ES-I3 (cell line): ENCODE data around the gene ZDHHC23.

ENCODE experiments used
- H3K36me3 ChIP-seq: 2 replicates; pipeline ENCODE4 v1.6.1; 2013; ENCODE audit warnings: mild to moderate bottlenecking, low read length, control low read depth, moderate library complexity; ENCODE audit not compliant: insufficient read depth
- H3K4me1 ChIP-seq: 2 replicates; pipeline ENCODE4 v1.6.1; 2013; ENCODE audit warnings: mild to moderate bottlenecking, control low read depth, low read length; ENCODE audit not compliant: insufficient read depth
- H3K9ac ChIP-seq: 2 replicates; pipeline ENCODE4 v1.6.1; 2013; ENCODE audit warnings: low read depth, mild to moderate bottlenecking, low read length, moderate library complexity
- H3K9me3 ChIP-seq: 2 replicates; pipeline ENCODE4 v1.6.1; 2013; ENCODE audit warnings: mild to moderate bottlenecking, low read length, moderate library complexity; ENCODE audit not compliant: control insufficient read depth, insufficient read depth

Gene ZDHHC23

GRCh38 chr3:113966172-113966571 lies 18.4 kb downstream of the ZDHHC23 start:
- Histone ChIP-seq H3K9me3 (no peaks in the 10 kb centered on the region), H3K4me1 (peaks cover 5% of the 10 kb centered on the region; the same call in 1 of the 2 replicates), H3K36me3 (no peaks in the 10 kb centered on the region), H3K9ac (no peak overlapping the region)

- no peaks in the 10 kb centered on the region for H3K4me1 ChIP-seq
- H3K9me3 ChIP-seq, result 0 out of 2 replicates have a peak, but pooled peaks cover 8% of the 10 kb centered on the region
- H3K9ac ChIP-seq, result no peak overlapping the region
- H3K36me3 ChIP-seq, result no peaks in the 10 kb centered on the region
Measured at GRCh38 chr3:113968986-113969385, 21.2 kb downstream of the ZDHHC23 start.

GRCh38 chr3:113977822-113978221 lies 30.0 kb downstream of the ZDHHC23 start:
- 0 out of 2 replicates have a peak, but pooled peaks cover 10% of the 10 kb centered on the region for H3K9me3 ChIP-seq
- no peak overlapping the region for H3K9ac ChIP-seq
- H3K36me3 ChIP-seq, result no peaks in the 10 kb centered on the region
- no peaks in the 10 kb centered on the region for H3K4me1 ChIP-seq

GRCh38 chr3:113979916-113980315 lies 32.1 kb downstream of the ZDHHC23 start:
- no peaks in the 10 kb centered on the region for H3K9me3 ChIP-seq
- no peak overlapping the region for H3K9ac ChIP-seq
- H3K36me3 ChIP-seq, result no peaks in the 10 kb centered on the region
- H3K4me1 ChIP-seq, result no peaks in the 10 kb centered on the region

- H3K36me3 ChIP-seq, result no peaks in the 10 kb centered on the region
- H3K9me3 ChIP-seq, result no peaks in the 10 kb centered on the region
- H3K4me1 ChIP-seq, result no peaks in the 10 kb centered on the region
- no peak overlapping the region for H3K9ac ChIP-seq
Measured at GRCh38 chr3:113981803-113982202, 34.0 kb downstream of the ZDHHC23 start.

- H3K36me3 ChIP-seq, result no peaks in the 10 kb centered on the region
- no peaks in the 10 kb centered on the region for H3K9me3 ChIP-seq
- H3K9ac ChIP-seq, result no peak overlapping the region
- no peaks in the 10 kb centered on the region for H3K4me1 ChIP-seq
Measured at GRCh38 chr3:113983544-113983943, 35.7 kb downstream of the ZDHHC23 start.

- no peaks in the 10 kb centered on the region for H3K9me3 ChIP-seq
Measured at GRCh38 chr3:113985541-113985940, 37.7 kb downstream of the ZDHHC23 start.

GRCh38 chr3:114005481-114005880 lies 57.7 kb downstream of the ZDHHC23 start:
- H3K9me3 ChIP-seq, result no peaks in the 10 kb centered on the region
- H3K9ac ChIP-seq, result no peak overlapping the region
- H3K36me3 ChIP-seq, result no peaks in the 10 kb centered on the region
- no peaks in the 10 kb centered on the region for H3K4me1 ChIP-seq

More at GRCh38 chr3:113985541-113985940, 37.7 kb downstream of the ZDHHC23 start:
- H3K9ac ChIP-seq, result no peak overlapping the region
- no peaks in the 10 kb centered on the region for H3K4me1 ChIP-seq
- no peaks in the 10 kb centered on the region for H3K36me3 ChIP-seq

- H3K9ac ChIP-seq, result no peak overlapping the region
- no peaks in the 10 kb centered on the region for H3K36me3 ChIP-seq
- H3K4me1 ChIP-seq, result no peaks in the 10 kb centered on the region
Measured at GRCh38 chr3:114011059-114011797, 63.4 kb downstream of the ZDHHC23 start.

More at GRCh38 chr3:114011059-114011797, 63.4 kb downstream of the ZDHHC23 start:
- no peaks in the 10 kb centered on the region for H3K9me3 ChIP-seq
